ENCODE data around the gene SLC2A4RG.
"Not testable (repeated sequence)": the region's sequence is repeated elsewhere in the genome, so short reads cannot be mapped to it uniquely, and the experiment has no call there.

Gene SLC2A4RG

GRCh38 chr20:63755933-63756647 lies 16.5 kb downstream of the SLC2A4RG start:
- DNase-seq: no peak

DNA sequence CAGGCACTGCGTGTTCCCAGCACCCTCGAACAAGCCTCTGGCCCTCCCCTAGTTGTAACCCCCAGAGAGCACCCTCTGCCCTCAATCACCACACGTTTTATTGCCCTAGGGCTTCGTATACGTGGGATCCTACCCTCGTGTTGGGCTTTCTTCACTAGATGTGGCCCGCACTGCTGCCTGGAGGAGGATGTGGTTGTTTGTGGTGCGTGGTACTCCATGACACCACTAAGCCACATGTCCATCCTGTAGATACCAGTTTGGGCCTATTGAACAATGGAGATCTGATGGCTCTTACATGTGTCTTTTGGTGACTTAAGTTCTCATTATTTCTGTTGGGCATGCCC lies 17.0 kb downstream of the SLC2A4RG start:
- DNase-seq: no peak

DNA sequence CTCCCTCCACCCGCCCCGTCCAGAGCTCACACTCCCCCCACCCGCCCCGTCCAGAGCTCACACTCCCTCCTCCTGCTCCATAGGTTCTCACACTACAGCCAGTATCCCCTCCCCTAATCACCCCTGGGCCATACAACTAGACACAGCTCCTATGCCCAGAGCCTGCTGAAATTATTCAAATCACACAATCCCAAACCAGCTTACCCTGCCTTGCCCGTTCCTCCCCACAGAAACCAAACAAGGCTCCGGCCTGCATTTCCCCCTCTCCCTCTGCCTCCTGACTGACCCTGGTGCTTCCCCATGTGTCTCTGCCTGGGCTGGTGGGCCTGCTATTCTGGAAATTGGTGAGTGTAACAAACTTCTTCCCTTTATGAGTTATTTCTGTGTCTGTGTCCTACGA lies 18.6 kb downstream of the SLC2A4RG start:
- DNase-seq: no peak

DNA sequence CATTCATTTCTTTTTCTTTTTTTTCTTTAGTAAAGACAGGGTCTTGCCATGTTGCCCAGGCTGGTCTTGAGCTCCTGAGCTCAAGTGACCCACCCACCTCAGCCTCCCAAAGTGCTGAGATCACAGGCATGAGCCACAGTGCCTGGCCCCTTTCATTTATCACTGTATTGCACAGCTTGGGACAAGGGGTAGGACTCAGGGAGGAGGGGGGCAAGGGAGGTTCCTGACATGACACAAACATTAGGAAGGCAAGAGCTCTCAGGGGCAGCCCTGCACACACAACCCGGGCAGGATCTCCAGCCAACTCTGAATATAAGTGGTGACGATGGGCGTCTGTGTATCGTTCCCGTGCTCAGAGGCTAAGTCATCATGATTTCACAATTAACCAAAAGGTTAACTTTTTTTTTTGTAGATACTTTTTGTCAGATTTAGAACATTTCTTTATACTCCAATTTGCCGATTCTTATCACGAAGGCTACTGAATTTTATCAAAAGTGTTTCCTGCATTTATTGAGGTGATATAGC lies 19.9 kb downstream of the SLC2A4RG start:
- DNase-seq: peak in 1 of 3 donors; percentile 13

GRCh38 chr20:63765082-63765873 lies 25.7 kb downstream of the SLC2A4RG start:
- no peak for DNase-seq

- DNase-seq: no peak
Measured at GRCh38 chr20:63765902-63766301, 26.3 kb downstream of the SLC2A4RG start.

GRCh38 chr20:63766695-63767426 lies 27.3 kb downstream of the SLC2A4RG start:
- no peak for DNase-seq

GRCh38 chr20:63767456-63767855 lies 27.9 kb downstream of the SLC2A4RG start:
- DNase-seq: no peak

DNA sequence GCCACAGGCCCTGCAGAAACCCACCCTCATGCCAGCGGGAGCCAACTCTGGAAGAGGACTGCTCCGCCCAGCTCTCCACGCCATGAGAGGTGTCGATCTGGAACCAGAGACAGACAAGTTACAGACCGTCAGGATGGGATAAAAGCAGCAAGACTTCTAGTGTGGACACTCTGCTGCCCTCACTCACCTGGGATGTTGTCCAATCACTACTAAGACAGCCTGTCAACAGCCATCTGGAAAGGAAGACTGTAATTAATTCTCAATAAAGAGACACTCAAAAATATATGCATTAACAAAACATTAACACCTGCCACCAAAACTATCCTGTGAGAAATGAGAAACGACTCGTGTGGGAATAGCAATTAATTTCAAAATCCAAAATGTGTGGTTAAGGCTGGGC lies 28.3 kb downstream of the SLC2A4RG start:
- no peak for DNase-seq

DNA sequence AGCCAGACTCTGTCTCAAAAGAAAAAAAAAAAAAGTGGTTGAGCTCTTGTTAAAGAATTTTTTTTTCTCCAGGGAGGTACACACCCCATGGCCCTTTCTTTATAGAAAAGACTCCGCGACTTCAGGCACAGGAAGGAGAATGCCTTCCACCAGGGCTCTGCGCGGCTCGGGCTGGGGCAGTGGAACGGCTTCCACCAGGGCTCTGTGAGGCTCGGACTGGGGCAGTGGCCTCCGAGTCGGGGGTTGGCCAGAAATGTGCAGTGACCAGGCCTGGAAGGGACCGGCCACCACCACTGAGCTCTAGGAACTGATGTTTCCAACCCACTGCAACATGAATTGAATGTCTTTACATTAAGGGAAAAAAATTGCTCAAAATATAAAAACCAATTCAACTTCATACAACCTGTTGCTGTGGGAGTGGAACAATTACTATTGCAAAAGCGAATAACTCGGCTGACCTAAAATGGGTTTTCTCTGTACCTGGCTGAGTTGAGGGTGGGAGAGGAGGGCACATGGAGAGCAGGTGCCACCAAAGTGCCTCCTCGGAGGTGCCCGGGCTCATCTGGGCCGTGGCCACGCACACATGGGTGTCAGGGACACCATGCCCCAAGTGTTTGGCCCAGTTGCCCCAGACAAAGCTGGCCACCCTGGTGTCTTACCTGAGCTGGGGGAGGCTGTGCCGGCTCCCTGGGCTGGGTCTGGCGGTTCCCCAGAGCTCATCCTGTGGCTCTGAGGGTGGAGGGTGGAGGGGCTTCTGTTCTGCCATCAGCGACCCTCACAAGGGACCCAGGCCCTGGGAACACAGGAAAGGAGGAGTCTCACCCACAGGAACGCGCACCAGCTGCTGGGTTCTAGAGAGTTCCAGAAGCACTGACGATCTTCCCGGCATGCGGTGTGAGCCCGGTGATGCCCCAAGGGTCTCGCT lies 29.3 kb downstream of the SLC2A4RG start:
- no peak for DNase-seq

DNA sequence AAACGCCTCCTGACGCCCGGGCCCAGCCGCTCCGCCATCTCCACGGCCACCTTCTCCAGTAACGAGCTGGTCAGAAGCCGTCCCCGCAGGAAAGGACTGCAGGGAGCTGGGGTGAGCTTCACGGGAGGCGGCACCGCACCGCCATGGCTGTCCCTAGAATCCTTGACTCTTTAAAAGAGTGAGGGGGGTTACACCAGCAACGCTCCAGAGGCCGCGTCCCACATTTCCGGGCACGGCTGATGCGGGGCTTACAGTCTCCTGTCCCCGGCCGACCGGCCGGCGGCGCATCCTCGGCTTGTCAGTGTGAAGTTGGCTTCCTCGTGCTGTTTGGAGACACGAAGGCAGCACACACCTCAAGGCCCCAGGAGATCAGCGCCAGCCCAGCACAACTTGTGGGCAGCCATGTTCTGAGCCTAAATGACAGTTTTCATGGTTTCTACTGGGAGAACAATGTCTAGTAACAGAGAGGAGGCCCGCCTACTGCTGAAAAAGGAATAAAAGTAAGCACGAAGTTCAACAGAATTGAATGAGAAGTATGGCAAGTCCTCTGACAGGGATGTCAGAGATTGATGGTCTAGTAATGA lies 30.4 kb downstream of the SLC2A4RG start:
- no peak for DNase-seq

- no peak for DNase-seq
Measured at GRCh38 chr20:63771046-63771707, 31.6 kb downstream of the SLC2A4RG start.

DNA sequence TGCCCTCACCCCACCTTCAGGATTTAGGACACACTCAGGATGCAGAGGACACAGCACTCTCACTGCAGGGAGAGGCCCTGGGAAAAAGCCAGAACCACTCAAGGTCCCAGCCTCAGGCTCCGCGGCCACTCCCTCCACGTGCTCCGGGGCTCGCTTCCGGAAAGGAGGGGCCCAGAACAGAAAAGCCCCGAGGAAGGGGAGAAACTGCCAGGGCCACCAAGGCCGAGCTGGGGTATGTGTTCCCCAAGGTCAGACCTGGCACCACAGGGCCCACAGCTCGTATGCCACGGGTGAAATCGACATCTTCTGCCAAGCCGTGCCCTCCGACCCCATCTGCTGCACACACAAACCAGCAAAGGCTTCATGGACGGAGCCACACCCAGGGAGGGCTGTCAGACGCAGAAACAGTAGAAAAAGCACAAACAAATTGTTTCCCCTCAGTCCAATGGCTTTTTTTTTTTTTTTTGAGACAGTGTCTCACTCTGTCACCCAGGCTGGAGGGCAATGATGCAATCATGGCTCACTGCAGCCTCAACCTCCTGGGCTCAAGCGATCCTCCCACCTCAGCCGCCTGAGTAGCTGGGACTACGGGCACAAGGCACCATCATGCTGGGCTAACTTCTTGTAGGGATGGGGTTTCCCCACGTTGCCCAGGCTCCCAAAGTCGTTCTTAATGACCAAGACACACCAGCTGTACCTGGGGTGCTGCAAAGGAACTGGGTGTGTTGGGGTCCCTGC lies 33.4 kb downstream of the SLC2A4RG start:
- DNase-seq: peak in 2 of 3 donors; percentile 26 to 33

DNA sequence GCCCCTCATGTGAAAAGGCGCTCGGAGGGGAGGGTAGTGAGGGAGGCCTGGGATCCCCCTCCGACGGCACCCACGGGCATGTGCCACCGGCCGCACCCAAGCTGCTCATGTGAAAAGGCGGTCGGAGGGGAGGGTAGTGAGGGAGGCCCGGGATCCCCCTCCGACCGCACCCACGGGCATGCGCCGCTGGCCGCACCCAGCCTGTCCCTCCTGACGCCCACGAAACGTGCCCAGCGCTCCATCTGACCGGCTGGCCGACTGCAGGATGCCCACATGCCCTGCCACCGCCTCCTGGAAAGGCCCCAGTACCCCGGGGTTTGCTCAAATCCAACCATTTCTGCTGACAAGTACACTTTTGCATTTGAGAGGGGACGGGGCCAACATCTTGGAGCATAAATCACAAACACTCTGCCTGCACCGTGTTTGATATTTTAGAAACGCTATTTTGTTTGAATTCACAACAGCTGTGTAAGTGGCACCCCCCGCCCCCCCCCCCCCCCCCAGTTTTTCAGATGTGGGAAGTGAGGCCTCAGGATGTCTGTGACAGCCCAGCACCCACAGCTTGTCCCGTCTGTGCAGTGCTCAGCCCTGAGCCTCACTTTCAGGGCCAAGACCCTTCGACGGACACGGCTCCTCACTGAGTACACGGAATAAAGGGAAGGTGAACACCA lies 34.1 kb downstream of the SLC2A4RG start:
- DNase-seq: no peak

DNA sequence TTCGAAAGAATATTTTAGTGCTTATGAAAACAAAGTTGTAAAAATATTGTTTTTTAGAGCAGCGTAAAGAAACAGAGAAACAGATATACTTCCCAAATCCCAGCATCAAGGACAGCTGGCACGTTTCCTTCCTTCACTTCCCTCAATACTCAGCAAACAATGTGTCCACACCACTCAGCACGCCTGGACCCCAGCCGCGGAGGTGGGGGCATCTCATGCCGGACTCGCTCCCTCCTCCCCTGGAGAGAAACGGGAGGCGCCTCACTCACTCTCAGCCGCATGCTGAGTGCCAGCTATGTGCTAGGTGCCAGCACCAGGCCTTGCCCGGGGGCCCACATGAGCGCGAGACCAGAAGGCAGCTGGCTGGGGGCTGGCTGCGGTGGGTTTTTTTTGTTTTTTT lies 34.7 kb downstream of the SLC2A4RG start:
- DNase-seq: no peak

DNA sequence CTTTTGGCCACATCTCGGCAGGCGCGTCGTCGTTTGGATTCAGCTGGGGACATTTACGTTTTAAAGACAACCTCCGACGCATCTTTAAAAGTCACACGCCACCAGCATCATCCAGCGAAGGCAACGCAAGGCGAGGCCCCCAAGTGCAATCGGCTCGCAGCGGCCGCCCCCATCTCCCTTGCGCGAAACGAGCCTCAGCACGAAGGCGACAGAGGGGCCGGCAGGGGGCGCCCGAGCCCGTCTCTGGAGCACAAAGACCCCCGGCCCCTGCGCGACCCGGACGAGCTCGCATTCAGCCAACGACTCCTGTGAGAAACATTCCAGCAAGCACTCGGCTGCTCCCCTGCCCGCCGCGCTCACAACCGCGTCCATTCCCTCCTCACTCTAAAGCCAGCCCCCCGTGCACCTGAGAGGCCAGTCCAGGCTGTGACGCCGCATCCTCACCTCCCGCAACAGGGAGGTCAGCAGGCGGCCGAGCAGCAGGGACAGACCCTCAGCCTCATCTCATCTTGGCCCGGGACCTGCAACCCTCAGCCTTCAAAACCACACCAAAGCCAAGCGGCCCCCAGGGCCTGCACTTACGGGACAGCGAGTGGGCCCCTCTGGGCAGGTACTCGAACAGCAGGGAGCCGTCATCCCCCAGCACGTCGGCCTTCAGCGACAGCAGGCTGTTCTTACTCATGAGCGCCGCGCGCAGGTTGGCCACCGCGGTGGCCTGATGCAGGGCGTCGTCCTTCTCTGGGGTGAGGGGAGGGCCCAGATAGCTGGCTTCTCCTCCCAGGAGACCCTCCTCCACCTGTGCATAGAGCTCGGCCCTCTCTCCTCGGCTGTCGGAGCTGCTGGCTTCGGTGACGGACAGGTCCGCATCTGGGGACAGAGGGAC lies 35.8 kb downstream of the SLC2A4RG start:
- peak in 2 of 3 donors; percentile 17 to 58 for DNase-seq

- DNase-seq: not testable (repeated sequence)
Measured at GRCh38 chr20:63776875-63777274, 37.3 kb downstream of the SLC2A4RG start.

DNA sequence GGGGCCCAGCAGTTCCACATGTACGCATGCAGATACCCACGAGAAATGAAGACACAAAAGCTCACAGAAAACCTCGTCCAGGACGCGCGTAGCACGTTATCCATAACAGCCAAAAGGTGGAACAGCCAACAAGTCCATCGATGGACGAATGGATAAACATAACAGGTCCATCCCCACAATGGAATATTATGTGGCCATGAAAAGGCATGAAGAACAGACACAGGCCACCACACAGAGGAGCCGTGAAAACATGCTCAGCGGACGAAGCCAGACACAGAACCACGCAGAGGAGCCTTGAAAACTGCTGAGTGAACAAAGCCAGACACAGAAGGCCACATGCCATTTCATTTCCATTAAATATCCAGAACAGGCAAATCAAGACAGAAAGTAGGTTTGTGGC lies 38.0 kb downstream of the SLC2A4RG start:
- no peak for DNase-seq

All from suppressor macrophage treated with lipopolysaccharide for 1 hour (primary cell).